ENCODE results near the gene FNDC3B.

GRCh38 chr3:172227340-172228035, 188.1 kb downstream of the FNDC3B start:
- no peak for TF ChIP-seq MAX (IDR thresholded peaks at IDR 0.05; ENCODE audit: low read depth, low read length)
- TF ChIP-seq CTCF (IDR thresholded peaks at IDR 0.05; ENCODE audit: low read depth, low read length), result no peak
